Esophagus squamous epithelium (tissue), 5 donors: ENCODE measurements around the gene PAPPA. TPM values are rescaled to one million over a fixed set of nuclear protein-coding genes. Genes with fewer than 3 reads are reported as not detected.

Experiments
- DNase-seq: peaks from one replicate; lab custom pipeline; 2025; lab: John Stamatoyannopoulos, UW
- H3K27ac ChIP-seq, 4 donors: fragments of 200-600 bp; sonication (generic); one replicate each; pipeline ENCODE4 v1.5.1; 2016 to 2019; ENCODE audit warnings: mild to moderate bottlenecking in 1 of 4
- H3K27me3 ChIP-seq, 4 donors: fragments of 200-600 bp; sonication (generic); 1 replicate in 3 of 4; 2 replicates in 1 of 4; pipeline versions ENCODE4 v1.5.1 to v1.6.0; 2017 to 2021; ENCODE audit warnings: antibody characterized with exemption in 1 of 4
- H3K36me3 ChIP-seq, 3 donors: fragments of 200-600 bp; sonication (generic); one replicate each; pipeline ENCODE4 v1.5.1; 2016 to 2019
- H3K4me1 ChIP-seq, 3 donors: fragments of 200-600 bp; sonication (generic); one replicate each; pipeline ENCODE4 v1.5.1; 2017 to 2019
- H3K4me3 ChIP-seq, 4 donors: fragments of 200-600 bp; sonication (generic); 1 replicate in 3 of 4; 2 replicates in 1 of 4; pipeline ENCODE4 v1.5.1; 2016 to 2019; ENCODE audit warnings: mild to moderate bottlenecking in 2 of 4, moderate library complexity in 1 of 4
- H3K9me3 ChIP-seq, 3 donors: fragments of 200-600 bp; sonication (generic); one replicate each; pipeline ENCODE4 v1.5.1; 2016 to 2019
- CTCF ChIP-seq, 6 experiments: fragments of 450-650 bp in 4 of 6; fragments of 200-600 bp in 2 of 6; sonication (generic) in 2 of 6; IDR thresholded peaks; one replicate each; pipeline ENCODE4 v1.5.1; 2016 to 2019; ENCODE audit warnings: antibody characterized with exemption in 6 of 6, mild to moderate bottlenecking in 4 of 6, moderate library complexity in 4 of 6
- POLR2A ChIP-seq, 4 donors: fragments of 450-650 bp; IDR thresholded peaks; one replicate each; pipeline ENCODE4 v1.6.1; 2017; ENCODE audit warnings: antibody characterized with exemption in 4 of 4, mild to moderate bottlenecking in 4 of 4, moderate library complexity in 3 of 4
- WGBS, 2 donors: methylation state at CpG; one replicate each; pipeline ENCODE4 v1.1.5; 2018; 5-methylcytosine and 5-hydroxymethylcytosine counted together
- intact Hi-C: fragments of 100-400 bp; cut with DNase I; formaldehyde crosslinking; loops from one replicate; pipeline ENCODE4 v1.15.0; 2022
- total RNA-seq, 4 donors: library from RNA; depleted of rRNA; stranded (reverse); fragments of >200 nt; gene quantifications; one replicate each; pipeline ENCODE4 v1.1.0, GENCODE V29; 2016
- donor health status: DM: yes; HTN: yes; CAD: no.

PAPPA gene
- total RNA-seq, 4 donors from 2014 or later, result 8.3 to 13.7 (median 11.4) TPM

GRCh38 chr9:116269250-116269649, 115.7 kb downstream of the PAPPA start:
- H3K27me3 ChIP-seq, result no peaks in the 10 kb centered on the region
- H3K36me3 ChIP-seq, result peaks cover 0 to 14% (median 0%) of the 10 kb centered on the region in 3 donors
- TF ChIP-seq CTCF (IDR thresholded peaks at IDR 0.05), result no peak
- TF ChIP-seq POLR2A (IDR thresholded peaks at IDR 0.05), result no peak
- H3K27ac ChIP-seq, result no peak overlapping the region
- 76 to 91% methylated on average over 2 of the region's 2 CpGs for WGBS, 2 donors
- no peak overlapping the region for H3K4me3 ChIP-seq
- no peak for DNase-seq
- H3K9me3 ChIP-seq, result no peaks in the 10 kb centered on the region
- intact Hi-C loops, result no loop called here
- H3K4me1 ChIP-seq, result no peaks in the 10 kb centered on the region

DNA sequence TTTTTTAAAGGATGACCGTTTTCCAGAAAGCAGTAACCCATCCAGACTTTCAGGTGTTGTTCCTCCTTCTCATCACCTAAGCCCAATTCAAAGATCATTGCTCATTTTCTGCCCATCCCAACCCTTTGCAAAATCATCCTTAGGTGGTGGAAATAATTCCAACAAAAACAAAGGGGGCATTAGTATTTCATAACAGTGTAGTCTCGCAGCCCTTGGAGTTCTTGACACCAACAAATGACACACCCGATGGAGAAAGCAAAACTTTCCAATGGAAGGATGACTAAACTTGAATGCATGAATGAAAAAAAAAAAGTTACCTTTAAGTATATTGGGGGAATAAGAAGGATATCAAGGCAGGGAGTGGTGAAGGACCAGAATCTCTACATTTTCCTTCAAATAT, 117.0 kb downstream of the PAPPA start:
- no peaks in the 10 kb centered on the region for H3K9me3 ChIP-seq
- intact Hi-C loops, result no loop called here

GRCh38 chr9:116271340-116271739, 117.7 kb downstream of the PAPPA start:
- no peak for TF ChIP-seq CTCF (IDR thresholded peaks at IDR 0.05)
- TF ChIP-seq POLR2A (IDR thresholded peaks at IDR 0.05), result no peak
- intact Hi-C loops, result no loop called here
- WGBS, 2 donors, result 61 to 71% methylated on average over 7 of the region's 7 CpGs
- Histone ChIP-seq H3K36me3 (peaks cover 0 to 14% (median 0%) of the 10 kb centered on the region in 3 donors), H3K4me1 (no peaks in the 10 kb centered on the region), H3K27ac (no peak overlapping the region), H3K9me3 (no peaks in the 10 kb centered on the region), H3K4me3 (no peak overlapping the region), H3K27me3 (no peaks in the 10 kb centered on the region)
- no peak for DNase-seq

More for the DNA sequence above, 117.0 kb downstream of the PAPPA start:
- Histone ChIP-seq H3K36me3 (peaks cover 0 to 14% (median 0%) of the 10 kb centered on the region in 3 donors), H3K27ac (no peak overlapping the region), H3K4me3 (no peak overlapping the region), H3K27me3 (no peaks in the 10 kb centered on the region), H3K4me1 (no peaks in the 10 kb centered on the region)
- DNase-seq, result no peak
- WGBS, 2 donors, result 44 to 53% methylated on average over 3 of the region's 3 CpGs
- TF ChIP-seq CTCF (IDR thresholded peaks at IDR 0.05) (no peak), POLR2A (IDR thresholded peaks at IDR 0.05) (no peak)

- Histone ChIP-seq H3K4me1 (no peaks in the 10 kb centered on the region), H3K36me3 (peaks cover 0 to 14% (median 0%) of the 10 kb centered on the region in 3 donors), H3K9me3 (no peaks in the 10 kb centered on the region), H3K27ac (no peak overlapping the region), H3K27me3 (no peaks in the 10 kb centered on the region), H3K4me3 (no peak overlapping the region)
- intact Hi-C loops, result no loop called here
- 58 to 68% methylated on average over 4 to 5 of the region's 5 CpGs for WGBS, 2 donors
- DNase-seq, result no peak
- TF ChIP-seq POLR2A (IDR thresholded peaks at IDR 0.05), result no peak
- TF ChIP-seq CTCF (IDR thresholded peaks at IDR 0.05), result no peak
Observed at GRCh38 chr9:116271991-116272390, 118.4 kb downstream of the PAPPA start.

GRCh38 chr9:116274293-116274692, 120.7 kb downstream of the PAPPA start:
- TF ChIP-seq CTCF (IDR thresholded peaks at IDR 0.05) (no peak), POLR2A (IDR thresholded peaks at IDR 0.05) (no peak)
- H3K27ac ChIP-seq, result no peak overlapping the region
- peaks cover 0 to 14% (median 0%) of the 10 kb centered on the region in 3 donors for H3K36me3 ChIP-seq
- intact Hi-C loops, result no loop called here
- WGBS, 2 donors, result 63 to 86% methylated on average over 2 of the region's 2 CpGs
- H3K4me3 ChIP-seq, result no peak overlapping the region
- no peaks in the 10 kb centered on the region for H3K4me1 ChIP-seq
- DNase-seq, result no peak
- H3K9me3 ChIP-seq, result no peaks in the 10 kb centered on the region
- H3K27me3 ChIP-seq, result no peaks in the 10 kb centered on the region
